COLO668 (cell line): Measurements from ENCODE around the gene NOS1AP.

Experiments used
- DNase-seq: peaks from one replicate; lab custom pipeline; 2025; ENCODE audit not compliant: unreplicated experiment; lab: John Stamatoyannopoulos, UW

The NOS1AP gene

GRCh38 chr1:162240577-162240976, 171.1 kb downstream of the NOS1AP start:
- no peak for DNase-seq

GRCh38 chr1:162242804-162243203, 173.3 kb downstream of the NOS1AP start:
- DNase-seq = no peak

- no peak for DNase-seq
Measured at GRCh38 chr1:162248854-162249535, 179.5 kb downstream of the NOS1AP start.

- no peak for DNase-seq
Measured at GRCh38 chr1:162250004-162250730, 180.7 kb downstream of the NOS1AP start.

GRCh38 chr1:162251102-162251501, 181.6 kb downstream of the NOS1AP start:
- DNase-seq = no peak

GRCh38 chr1:162252214-162252613, 182.7 kb downstream of the NOS1AP start:
- no peak for DNase-seq

GRCh38 chr1:162253790-162254189, 184.3 kb downstream of the NOS1AP start:
- DNase-seq = no peak

GRCh38 chr1:162256287-162256686, 186.8 kb downstream of the NOS1AP start:
- DNase-seq = no peak

GRCh38 chr1:162258394-162258793, 188.9 kb downstream of the NOS1AP start:
- DNase-seq = no peak

- DNase-seq = no peak
Measured at GRCh38 chr1:162259894-162260455, 190.5 kb downstream of the NOS1AP start.

GRCh38 chr1:162264108-162264507, 194.6 kb downstream of the NOS1AP start:
- DNase-seq = no peak

- DNase-seq = no peak
Measured at GRCh38 chr1:162265983-162266382, 196.5 kb downstream of the NOS1AP start.

- no peak for DNase-seq
Measured at GRCh38 chr1:162270016-162270770, 200.7 kb downstream of the NOS1AP start.

GRCh38 chr1:162271972-162272371, 202.5 kb downstream of the NOS1AP start:
- no peak for DNase-seq

GRCh38 chr1:162272419-162272818, 202.9 kb downstream of the NOS1AP start:
- DNase-seq = no peak

GRCh38 chr1:162275622-162276175, 206.2 kb downstream of the NOS1AP start:
- DNase-seq = no peak

- peak; percentile 15 for DNase-seq
Measured at GRCh38 chr1:162276493-162276892, 207.0 kb downstream of the NOS1AP start.

- DNase-seq = no peak
Measured at GRCh38 chr1:162279136-162279498, 209.6 kb downstream of the NOS1AP start.

GRCh38 chr1:162281426-162281825, 211.9 kb downstream of the NOS1AP start:
- DNase-seq = no peak

- no peak for DNase-seq
Measured at GRCh38 chr1:162283657-162284056, 214.2 kb downstream of the NOS1AP start.

- no peak for DNase-seq
Measured at GRCh38 chr1:162284206-162284955, 214.9 kb downstream of the NOS1AP start.
